Central memory CD4-positive, alpha-beta T cell (primary cell): ENCODE results near the gene TSPAN4.

Experiments
- DNase-seq: peaks from one replicate; pipeline ENCODE4 v3.0.0; 2022

TSPAN4 gene

DNA sequence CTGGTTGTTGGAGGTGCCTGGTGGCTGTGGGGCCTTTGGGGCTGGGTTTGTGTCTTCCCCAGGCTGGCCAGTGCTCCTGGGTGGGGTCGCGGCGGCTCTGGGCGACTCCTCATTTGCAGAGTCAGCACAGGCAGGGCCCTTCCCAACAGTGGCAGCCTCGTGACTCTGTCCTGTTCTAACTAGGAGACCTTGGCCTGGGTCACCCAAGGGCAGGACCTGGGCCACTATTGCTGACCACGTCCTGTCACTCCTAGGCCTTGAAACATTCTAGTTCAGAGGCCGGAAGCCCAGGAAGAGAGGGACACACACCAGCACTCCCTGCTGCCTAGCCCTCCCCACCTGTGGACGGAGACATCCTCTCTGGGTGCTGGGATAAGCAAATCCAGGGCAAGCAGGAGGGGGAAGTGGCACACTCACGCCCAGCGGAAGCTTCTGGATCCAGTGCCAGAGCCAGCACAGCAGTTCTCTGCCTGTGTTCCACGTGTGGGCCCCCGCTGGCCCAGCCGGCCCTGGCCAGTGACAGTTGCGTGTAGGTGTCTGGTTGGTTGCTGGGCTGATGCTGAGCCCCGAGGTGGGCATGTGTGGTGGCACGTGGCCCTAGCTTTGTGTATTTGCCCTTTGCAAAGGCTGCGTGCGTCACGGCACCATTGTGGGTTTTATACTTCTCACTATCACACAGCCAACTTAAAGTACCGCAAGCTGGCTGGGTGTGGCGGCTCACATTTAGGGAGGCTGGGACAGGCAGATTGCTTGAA is 72.3 kb downstream of the TSPAN4 start:
- DNase-seq, result no peak
